Activated T-cell treated with anti-CD3 and anti-CD28 coated beads, Interleukin-2, amount 50 U/mL, for 1 hour (primary cell): ENCODE results near the gene STEAP3.

ENCODE experiments used
- DNase-seq: peaks from one replicate; pipeline ENCODE4 v3.0.0-alpha.2; 2020

STEAP3 gene

DNA sequence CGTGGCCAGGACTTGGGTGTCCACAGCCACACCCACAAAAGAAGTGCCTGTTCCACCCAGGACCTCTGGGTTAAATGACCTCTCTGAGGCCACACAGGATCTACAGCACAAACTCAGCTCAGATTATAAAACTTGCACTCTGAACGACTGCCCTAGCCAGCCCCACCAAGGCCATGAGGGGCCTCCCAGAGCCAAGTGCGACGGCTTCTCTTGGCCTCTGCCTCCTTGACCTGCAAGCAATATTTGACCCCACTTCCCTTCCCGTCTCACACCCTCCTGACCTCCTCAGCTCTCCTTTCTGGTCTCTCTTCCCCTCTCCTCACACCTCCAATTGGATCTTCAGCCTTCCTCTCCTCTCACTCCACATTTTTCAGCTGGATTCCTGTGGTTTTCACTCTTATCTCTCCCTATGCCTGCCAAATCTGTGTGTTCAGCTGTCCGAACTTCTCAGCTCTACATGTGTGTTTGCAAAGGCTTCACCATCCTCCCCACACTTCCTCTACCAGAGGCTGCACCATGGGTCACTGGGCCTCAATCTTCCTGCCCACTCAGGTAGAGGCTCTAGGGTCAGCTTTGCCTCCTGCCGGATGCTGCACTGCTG, 25.3 kb upstream of the STEAP3 start:
- no peak for DNase-seq

DNA sequence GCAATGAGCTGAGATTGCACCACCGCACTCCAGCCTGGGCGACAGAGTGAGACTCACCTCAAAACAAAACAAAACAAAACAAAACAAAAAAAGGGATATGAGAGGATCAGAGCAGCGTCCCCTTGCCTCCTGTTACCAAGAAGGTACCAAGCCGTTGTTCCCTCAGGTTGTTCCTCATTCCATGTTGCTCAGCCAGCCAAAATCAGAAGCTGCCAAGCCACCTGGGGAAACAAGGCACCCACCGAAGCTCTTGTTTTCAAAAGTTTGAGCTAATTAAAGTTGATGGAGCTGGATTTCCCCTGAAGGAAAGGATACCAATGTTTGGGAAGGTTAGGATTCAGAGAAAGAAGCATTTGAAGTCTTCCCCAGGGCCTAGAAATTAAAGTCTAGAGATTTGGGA, 21.8 kb upstream of the STEAP3 start:
- DNase-seq: no peak

DNA sequence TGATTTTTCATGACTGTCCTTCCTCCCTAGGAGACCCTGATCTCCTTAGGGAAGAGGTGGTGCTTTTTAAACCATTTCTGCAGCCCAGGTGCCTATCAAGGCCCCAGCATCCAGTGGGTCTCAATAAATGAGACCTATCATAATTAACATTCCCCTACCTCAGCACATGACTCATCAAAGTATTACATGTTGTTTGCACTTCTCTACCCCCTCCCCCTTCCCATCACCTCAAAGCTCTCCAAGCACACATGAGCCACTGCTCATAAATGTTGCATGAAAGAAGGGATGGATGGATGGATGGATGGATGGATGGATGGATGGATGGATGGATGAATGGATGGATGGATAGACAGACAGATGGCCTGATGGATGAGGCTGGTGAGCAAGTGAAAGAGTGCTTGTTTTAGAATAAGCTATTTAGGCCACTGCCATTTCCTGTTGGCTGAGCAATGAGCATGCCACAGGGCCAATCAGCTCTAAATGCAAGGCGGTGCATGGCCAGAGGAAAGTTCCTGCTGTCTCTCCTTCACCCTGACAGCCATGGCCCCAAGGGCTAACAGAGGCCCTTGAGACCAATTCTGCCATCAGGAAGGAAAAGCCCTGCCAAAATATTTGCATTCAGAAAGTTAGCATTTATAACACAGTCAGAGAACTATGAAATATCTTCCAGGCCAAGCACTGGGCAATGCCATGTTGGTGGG, 20.9 kb upstream of the STEAP3 start:
- DNase-seq: no peak

DNA sequence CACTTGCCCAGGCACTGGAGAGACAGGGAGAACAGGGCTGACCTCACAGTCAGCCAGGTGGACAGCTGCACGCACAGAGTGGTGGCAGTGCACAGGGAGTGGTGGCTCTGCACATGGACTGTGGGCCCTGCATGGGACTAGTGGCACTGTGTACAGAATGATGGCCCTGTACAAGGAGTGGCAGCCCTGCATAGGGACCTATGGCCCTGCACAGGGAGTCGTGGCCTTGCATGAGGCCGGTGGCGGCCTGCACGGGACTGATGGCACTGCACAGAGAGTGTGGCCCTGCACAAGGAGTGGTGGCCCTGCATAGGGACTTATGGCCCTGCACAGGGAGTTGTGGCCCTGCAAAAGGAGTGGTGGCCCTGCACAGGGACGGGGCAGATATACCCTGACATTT, 19.1 kb upstream of the STEAP3 start:
- no peak for DNase-seq

DNA sequence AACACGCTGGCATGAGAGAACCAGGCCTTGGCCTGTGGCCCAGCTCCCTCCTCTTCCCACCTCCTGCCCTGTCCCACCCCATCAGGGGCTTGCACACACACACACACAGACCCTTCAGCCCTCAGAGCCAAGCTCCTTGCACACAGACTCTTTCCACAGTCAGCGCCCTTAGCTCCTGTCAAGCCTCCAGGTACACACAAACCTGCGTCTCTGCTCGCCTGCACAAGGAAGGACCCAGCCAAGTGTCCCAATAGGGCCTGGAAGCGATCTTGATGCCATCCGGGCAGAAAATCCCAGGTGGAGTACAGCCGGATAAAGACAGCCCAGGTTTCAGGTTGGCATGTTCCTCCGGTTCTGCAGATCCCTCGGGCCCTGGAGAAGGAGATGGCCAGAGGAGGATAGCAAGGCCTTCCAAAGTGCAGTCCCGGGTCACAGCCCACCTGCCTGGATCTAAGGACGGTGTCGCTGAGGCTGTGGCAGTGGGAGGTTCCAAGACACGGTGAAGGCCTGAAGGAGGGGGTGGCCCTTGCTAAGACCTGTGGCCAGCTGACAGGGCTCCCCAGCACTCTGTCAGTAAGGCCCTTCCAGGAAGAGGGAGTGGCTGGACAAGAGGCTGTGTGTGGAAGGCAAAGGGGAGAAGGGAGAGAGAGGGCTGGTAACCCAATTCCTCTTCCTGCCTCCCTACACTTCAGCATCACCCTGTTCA, 18.5 kb upstream of the STEAP3 start:
- no peak for DNase-seq

DNA sequence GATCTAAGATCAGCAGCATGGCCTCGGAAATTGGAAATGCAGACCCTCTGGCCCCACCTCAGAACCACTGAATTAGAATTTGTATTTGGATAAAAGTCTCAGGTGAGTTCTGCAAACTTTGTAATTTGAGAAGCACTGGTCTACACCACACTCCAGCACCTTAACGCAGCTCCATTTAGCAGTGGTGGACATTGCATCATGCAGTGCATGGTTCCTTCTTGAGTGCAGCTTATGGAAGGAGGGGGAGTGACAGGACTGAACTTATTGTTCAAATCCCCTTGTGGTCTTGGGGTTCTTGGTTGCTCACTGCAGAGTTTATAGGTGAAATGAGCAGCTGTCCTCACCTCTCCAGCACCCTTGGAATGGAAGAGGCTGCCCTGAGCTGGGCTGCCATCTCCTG, 17.4 kb upstream of the STEAP3 start:
- DNase-seq: no peak

DNA sequence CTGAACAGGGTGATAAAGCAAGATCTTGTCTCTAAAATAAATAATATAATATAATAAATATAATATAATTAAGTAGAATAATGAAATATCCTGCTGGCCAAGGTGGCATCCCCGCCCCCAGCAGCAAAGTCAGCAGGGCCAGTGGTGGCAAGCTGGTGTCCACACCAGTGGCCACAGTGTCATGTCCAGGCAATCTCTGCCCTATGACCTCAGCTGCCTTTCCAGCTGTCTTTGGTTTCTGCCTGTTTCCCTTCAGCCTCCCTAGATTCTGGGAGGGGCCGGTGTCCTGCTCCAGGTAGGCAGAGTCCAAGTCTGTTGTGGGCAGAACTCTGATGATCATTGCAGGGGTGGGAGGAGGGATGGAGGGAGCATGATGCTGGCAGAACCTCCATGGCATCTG, 16.2 kb upstream of the STEAP3 start:
- no peak for DNase-seq

DNA sequence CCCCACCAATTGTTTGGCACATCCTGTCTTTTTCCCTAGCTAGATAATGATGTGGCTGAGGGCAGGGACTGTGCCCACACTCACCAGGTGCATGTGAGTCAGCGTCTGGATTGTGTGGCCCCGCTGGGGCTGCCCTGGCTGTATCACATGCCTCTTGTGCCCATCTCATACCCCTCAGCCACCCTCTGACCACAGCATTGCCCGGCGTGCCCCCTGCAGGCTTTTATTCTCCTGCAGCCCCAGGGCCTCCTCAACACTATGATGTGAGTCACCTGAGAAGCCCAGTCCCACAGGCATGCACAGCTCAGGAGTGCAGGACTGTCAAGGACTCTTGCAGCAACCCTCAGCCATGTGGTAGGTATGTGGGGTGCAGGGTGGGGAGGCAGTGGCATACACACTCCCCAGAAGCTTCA, 14.8 kb upstream of the STEAP3 start:
- DNase-seq: no peak

DNA sequence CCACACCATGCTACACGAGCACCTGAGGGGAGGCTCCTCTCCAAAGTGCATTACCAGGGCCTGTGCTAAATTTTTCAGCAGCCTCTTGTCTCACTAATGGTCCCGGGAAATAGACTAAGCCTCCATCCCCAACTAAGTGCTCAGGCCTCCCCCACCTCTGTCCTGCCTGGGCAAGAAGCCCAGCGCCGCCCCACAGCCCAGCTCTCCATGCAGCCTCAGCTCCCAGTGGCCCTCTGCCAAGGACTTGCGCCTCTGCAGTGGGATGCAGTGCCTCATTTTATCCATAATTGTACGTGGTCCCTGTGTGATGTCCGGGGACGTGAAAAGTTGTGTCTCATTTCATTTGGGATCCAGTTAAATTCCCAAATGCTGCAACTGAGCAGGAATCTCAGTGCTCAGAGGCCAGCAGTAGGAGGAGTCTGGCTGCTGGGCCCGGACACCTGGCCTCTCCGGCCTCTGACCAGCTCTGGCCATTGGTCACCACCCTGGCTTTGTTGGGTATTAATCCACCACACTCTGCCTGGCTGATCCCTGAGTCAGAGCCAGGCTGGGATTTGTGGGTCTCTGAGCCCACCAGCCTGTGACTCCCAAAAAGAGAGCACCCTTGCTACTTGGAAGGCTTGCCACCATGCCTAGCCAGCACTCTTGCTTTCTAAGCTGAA, 11.4 kb upstream of the STEAP3 start:
- DNase-seq: no peak

DNA sequence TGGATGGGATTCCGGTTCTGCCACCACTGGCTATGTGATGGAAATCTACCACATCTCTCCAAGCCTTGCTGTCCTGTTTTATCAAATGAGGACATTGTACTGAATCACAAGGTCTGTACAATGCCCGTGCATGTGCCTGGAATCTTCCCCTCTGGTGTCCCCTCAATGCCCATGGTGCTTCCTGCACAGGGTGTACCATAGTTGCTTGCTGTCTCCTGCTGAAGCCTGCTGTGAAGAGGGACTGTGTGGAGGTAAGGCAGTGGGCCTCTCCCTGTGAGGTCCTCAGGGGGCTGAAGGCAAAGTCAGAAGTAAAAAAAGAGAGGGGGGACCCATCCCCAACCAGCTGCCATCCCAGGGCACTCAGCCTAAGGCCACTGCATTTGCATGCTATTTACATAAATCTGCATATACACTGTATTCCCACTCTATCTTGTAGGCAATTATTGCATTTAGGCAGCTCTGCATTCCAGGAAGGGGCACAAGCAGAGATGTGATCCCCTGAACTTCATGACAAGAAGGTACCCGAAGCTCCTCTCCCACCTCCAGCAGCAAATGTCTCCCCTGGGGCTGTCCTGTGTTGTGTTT, 9.1 kb upstream of the STEAP3 start:
- no peak for DNase-seq

DNA sequence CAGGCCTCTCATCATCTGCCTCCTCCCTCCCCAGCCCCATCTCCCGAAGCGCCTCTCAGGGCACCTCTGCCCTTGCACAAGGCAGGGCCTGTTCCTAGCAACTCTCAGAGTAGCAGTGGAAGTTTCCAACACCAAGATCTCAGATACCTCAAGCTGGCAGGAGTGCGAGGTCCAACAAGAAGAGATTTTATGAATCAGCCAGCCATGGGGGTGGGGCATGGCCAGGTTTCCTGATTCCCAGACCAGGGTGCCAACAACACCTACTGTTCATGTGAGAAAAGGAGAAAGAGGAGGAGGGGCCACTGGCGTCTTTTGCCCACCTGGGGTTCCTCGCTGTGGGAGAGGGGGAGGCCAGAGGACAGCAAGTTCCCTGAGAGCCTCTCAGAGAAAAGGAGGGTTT, 6.6 kb upstream of the STEAP3 start:
- no peak for DNase-seq

DNA sequence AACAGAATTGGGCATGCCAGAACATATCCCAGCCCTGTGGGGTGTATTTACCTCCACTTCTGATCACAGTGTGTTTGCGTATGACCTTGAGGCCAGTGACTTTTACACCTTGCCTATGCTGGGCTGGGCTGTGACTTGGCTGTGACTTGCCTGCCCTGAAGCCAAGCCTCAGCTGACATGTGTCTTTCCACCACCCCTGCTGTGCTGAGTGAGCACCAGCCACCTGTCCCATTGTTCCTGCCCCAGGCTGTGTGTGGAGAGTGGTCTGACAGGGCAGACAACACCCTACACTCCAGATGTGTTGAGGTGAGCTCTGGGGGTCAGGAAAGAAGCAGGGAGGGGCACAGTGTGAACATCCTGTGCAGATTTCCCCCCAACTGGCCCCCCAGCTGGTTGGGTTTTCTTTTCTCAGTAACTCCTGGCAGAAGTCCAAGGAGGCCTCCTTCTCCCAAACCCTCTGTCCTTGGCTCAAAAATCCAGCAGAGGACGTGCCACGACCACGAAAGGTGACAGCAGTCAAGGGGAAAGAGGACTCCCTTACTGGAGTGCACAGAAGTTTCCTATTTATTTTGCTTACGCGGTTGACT, 5.1 kb upstream of the STEAP3 start:
- no peak for DNase-seq

DNA sequence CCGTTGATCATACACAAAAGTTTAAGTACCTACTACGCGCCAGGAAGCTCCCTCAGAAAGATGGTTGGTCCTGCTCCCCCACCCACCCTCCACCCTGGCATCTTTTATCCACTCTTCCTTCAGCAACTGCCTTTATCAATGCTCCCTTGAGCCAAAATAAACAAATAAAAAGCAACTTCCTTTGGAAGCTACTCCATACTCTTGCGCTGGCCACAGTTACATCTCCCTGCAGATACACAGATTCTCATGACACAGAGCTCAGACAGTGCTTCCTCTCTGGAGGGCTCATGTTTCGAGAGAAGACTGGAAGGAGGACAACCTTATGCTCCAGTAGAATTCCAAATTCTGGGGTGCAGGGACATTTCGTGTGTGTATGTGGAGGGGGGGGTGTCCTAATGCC, 3.8 kb upstream of the STEAP3 start:
- no peak for DNase-seq

DNA sequence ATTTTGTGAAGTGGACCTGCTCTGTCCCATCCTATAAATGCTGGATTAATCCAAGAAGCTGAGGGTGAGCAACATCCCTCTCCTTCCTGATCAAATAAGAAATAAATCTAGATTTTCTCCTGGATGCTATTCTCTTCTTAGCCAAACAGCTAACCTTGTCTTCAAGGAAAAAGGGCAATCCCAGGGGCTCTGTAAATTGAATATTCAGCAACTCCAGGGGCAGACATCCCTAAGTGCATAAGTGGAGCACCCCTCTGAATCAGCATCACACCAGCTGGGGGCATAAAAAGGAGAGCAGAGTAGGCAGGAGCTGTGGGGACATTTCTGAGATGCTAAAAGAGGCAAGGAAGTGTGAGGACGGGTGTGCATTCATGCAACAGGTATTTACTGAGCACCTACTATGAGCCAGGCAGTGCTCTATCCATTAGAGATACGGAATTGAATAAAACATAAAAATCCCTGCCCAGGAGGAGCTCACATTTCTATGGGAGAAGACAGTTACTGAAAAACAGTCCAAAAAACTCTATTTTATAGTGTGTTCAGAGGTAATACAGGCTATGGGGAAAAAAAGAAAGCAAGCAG, 2.8 kb upstream of the STEAP3 start:
- DNase-seq: no peak

DNA sequence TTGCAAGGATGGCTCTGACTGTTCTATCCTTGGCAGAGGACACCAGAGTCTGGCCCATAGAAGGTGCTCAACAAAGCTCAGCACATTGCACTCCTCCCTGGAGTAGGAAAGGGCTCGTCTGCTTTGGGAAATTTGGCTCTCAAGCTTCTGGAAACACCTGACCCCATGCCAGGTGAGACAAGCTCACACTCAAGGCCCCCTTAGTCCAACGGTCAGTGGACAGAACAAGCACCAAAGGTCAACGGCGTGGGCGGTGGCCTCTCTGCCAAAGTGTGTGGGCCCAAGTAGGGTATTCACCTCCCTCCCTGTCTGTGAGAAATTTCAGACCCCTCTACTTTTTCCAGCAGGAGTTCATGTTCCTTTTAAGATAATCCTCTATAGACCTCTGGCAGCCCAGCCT, 2.0 kb upstream of the STEAP3 start:
- DNase-seq: no peak

DNA sequence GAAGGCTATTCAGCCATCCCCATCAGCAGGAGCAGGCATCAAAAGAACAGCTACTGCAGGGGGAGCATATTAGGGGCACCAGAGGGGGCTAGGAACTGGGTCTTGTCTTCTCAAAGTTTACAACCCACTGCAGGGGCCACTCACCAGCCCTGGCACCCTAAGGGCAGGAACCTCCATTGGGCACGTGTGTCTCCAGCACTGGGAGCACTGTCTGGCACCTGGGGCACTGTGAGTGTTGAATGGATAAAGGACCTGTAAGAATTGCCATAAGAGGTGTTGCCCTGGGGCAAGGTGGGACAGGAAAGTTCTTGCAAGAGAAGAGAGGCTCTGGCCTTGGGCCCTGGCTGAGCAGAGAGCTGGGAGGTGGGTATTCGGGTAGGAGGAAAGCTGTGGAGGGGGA, 1.4 kb upstream of the STEAP3 start:
- DNase-seq: no peak

DNA sequence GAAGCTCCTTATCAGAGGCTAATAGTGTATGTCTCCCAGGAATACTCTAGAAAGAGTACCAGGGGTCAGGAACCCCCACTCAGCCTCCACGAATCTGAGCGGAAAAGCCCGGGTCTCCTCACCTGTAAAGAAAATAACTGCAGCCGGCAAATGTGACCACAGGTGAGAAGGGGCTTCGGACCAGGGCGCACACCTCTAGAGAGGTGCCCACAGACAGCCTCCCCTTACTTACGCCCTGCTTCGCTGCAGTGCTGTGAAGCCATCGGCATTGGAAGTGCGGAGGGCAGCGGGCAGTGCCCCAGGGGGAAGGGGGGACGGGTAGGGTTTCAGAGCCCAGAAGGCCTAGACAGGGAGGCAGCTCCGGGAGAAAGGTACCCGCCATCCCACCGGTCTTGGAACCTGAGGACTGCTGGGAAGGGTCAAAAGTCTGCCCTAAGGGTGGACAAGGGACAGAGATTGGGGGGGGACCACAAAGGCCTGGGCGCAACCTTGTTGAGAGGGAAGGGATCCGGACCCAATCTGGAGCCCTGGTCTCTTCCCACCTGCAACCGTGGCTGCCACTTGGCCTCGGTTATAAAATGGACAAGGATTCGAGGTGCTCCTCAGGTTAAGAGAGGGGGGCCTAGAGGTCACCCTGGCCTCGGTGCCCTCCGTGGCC, 642 bp upstream of the STEAP3 start:
- DNase-seq: no peak

DNA sequence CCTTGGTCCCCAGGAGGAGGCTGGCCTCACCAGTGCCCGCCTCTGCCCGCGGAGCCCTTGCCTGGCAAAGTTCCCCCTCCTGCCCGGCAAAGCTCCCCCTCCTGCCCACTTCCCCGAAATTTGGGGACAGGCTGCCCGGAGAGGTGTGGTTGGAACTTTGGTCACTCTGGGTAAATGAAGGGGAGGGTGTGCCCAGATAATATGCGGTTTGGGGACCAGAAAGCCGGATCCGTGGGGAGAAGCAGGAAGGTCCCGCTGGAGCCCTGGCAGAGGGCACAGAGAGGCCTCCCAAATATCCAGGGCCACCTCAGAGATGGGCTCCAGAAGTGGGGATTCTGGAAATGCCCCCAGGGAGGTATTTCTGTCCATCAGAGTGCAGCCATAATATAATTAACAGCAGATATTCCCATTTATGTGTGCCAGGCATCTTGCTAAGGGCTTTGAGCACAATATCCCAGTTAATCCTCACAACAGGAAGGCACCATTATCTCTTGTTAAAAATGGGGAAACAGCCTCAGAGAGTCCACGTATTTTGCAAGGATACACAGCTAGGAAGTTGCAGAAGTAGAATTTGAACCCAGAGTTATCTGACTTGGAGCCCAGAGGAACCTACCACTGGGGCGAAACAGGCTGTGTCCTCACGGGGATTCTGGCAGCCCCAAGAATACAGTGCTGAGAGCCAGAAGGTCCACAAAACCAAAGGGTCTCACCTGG, 914 bp downstream of the STEAP3 start:
- no peak for DNase-seq

DNA sequence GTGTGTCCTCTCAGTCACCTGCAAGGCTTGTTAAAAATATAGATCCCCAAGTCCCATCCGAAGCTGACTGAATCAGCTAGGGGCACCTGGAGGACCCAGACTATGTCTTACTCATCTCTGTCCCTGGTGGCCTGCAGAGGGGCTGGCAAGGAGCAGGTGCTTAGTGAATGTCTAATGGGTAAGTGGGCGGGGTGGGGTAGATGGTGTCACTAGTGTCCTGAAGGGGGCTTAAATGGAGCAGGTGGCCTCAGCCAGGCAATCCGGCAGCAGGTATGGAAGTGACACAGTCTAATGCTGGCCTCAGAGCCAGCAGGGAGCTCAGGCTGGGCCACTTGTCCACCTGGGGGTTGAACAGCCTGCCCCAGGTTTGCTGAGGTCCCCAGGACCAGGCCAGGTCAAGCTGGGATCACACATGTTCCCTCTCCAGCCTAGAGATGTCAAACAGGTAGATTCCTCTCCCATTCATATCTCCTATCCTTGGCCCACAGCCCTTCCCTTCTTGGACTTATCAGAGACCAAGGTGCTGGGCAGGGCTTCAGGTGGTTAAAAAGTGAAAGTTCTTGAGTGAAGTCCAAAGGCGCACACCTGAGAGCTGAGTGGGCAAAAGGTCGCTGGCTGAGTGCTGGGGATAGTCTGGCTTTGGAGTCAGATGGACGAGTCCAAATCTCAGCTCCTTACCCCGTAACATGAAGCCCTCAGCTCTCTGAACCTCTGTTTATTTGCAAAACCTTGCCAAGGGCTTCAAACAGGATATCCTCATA, 1.7 kb downstream of the STEAP3 start:
- no peak for DNase-seq

DNA sequence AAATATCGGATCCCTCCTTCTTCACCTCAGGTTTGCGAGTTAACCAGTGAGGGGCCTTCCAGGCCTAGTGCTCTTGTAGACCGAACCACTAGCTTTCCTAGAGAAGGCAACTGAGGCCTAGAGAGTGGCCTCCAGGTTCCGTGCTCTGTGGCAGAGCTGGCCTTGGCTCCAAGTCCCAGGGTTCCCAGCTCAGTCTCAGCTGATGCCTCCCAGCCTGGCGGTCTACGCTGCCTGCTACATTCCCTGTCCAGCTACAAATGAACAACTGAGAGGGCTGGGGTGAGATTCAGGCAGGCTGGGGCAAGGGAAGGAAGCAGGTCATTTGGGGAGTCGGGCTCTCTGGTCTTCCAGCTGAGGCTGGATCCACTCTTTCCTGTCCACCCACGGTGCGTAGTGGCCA, 2.3 kb downstream of the STEAP3 start:
- no peak for DNase-seq

DNA sequence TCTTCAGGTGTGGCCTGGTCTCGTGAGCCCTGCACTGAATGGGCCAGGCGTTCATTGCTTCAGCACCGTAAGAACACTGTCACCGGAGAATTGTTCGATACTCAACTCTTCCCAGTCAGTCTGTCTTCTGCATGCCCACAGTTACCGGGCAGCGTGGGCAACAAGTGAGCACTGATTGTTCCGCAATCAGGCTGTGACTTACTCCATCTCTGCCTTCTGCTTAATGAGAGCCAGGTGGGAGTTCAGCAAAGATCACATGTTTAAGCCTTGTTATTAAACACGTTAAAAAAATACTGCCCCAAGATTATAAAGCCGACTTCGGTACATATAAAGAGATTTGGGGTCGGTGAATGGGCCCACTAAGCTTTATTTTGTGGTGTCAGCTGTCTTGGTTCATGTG, 3.7 kb downstream of the STEAP3 start:
- DNase-seq: no peak
